Measurements from ENCODE around the gene OTP.
A peak's percentile ranks its signal among the peaks of the same experiment; 100 is the strongest.

The OTP gene

DNA sequence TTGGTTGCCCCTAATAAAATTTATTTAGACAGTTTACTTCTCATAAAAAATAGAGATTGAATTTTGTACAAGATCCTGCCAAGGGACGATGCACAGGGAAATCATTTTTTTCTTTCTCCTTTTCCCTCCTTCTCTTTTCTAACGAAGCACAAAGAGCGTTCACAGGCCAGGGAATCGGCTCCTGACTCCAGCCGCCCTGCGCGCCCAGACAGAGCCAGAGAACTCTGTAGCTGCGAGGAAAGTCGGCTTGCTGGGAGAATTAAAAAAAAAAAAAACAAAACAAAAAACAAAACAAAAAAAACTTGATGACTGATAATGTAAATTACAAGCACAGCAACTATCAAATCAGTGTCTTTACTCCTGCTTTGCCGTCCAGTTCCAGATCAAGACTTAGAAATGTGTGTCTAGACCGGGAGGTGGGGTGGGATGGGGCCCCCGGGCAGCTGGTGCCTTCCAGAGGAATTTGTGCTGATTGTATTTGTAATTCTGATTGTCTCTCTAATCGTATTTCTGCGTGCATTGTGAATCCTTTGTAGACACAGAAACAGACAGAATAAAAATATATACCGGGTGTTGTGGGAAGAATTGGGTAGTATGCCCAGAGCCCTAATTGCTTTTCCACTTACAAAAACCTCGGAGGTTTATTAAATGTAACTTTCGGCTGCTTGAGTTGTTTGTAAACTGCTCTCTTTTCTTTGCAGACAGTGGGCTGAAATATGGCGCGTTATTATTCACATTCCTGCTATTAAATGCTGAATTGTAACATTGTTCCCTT is 3.6 kb upstream of the OTP start:
- no peak overlapping the region for H4K8ac ChIP-seq (ENCODE audit: low read length)
- no peak overlapping the region for H3K14ac ChIP-seq (ENCODE audit: low read length in 2 of 2)
- H3K4me3 ChIP-seq (ENCODE audit: insufficient read depth in 1 of 2, low read depth in 1 of 2, low read length in 2 of 2), result no peak overlapping the region
- no peak overlapping the region for H3K18ac ChIP-seq (ENCODE audit: low read depth in 1 of 2, low read length in 2 of 2)
- peaks cover 26% of the 10 kb centered on the region for H3K4me1 ChIP-seq (ENCODE audit: control insufficient read depth, insufficient read depth, low read depth, low read length)
- no peak overlapping the region for H2AFZ ChIP-seq (ENCODE audit: low read depth, low read length)
- H3K9me3 ChIP-seq (ENCODE audit: control insufficient read depth, low read length), result no peaks in the 10 kb centered on the region
- H2AK5ac ChIP-seq (ENCODE audit: low read length, severe bottlenecking), result no peak overlapping the region
- H3K27me3 ChIP-seq (ENCODE audit: control insufficient read depth in 1 of 2, insufficient read depth in 1 of 2, low read length in 2 of 2), result peaks cover 91 to 97% of the 10 kb centered on the region in 2 experiments
- no peaks in the 10 kb centered on the region for H3K36me3 ChIP-seq (ENCODE audit: control insufficient read depth in 1 of 2, insufficient read depth in 2 of 2, low read depth in 1 of 2, low read length in 2 of 2)
- no peak overlapping the region for H2BK15ac ChIP-seq (ENCODE audit: low read depth, poor library complexity, severe bottlenecking)
- no peak overlapping the region for H3K23ac ChIP-seq (ENCODE audit: low read length in 2 of 2)
- H3K4me2 ChIP-seq (ENCODE audit: low read length, poor library complexity, severe bottlenecking), result no peak overlapping the region
- no peak overlapping the region for H3K4ac ChIP-seq (ENCODE audit: low read depth in 1 of 2, low read length in 2 of 2)
- H3K27ac ChIP-seq (ENCODE audit: low read length, poor library complexity, severe bottlenecking), result no peak overlapping the region
- H2BK120ac ChIP-seq (ENCODE audit: low read depth, low read length), result no peak overlapping the region
- DNase-seq, result no peak
- 2% methylated on average over 11 of the region's 19 CpGs for WGBS
- H2BK5ac ChIP-seq (ENCODE audit: low read depth, low read length, poor library complexity, severe bottlenecking), result no peak overlapping the region
- H4K91ac ChIP-seq (ENCODE audit: low read length), result no peak overlapping the region
- H2BK12ac ChIP-seq (ENCODE audit: low read length in 2 of 2), result no peak overlapping the region
- H3K9ac ChIP-seq (ENCODE audit: low read length), result no peak overlapping the region
- no peaks in the 10 kb centered on the region for H3K79me1 ChIP-seq (replicated peaks; ENCODE audit: low read length, poor library complexity, severe bottlenecking)

DNA sequence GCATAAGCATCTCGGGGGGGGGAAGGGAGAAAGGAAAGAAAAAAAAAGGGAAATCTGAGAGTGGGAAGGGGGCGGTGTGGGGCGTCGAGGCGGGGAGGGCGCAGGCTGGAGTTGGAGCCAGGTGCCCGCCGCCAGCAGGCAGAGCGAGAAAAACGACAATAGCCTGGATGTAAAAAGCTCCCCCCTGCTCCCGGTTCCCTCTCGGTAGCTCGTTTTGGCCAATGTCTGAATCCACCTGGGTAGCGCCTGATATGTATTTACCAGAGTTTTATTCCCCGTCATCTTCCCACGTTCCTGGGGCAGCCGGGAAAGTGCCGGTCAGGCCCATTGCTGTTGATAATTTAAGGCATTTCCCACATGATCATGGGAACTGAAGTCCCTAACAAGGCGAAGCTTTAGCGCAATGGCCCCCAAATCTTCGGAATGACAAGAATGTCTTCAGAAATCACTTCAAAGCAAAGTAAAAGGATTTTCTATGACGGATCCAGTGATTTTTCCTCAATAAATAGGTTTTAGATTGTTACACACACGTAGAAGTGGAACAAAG is 3.0 kb upstream of the OTP start:
- Histone ChIP-seq H3K79me1 (replicated peaks; ENCODE audit: low read length, poor library complexity, severe bottlenecking) (no peaks in the 10 kb centered on the region), H3K9ac (ENCODE audit: low read length) (no peak overlapping the region), H2AK5ac (ENCODE audit: low read length, severe bottlenecking) (no peak overlapping the region), H3K23ac (ENCODE audit: low read length in 2 of 2) (no peak overlapping the region), H2BK120ac (ENCODE audit: low read depth, low read length) (no peak overlapping the region), H3K36me3 (ENCODE audit: control insufficient read depth in 1 of 2, insufficient read depth in 2 of 2, low read depth in 1 of 2, low read length in 2 of 2) (no peaks in the 10 kb centered on the region), H4K8ac (ENCODE audit: low read length) (no peak overlapping the region), H3K4ac (ENCODE audit: low read depth in 1 of 2, low read length in 2 of 2) (no peak overlapping the region), H3K14ac (ENCODE audit: low read length in 2 of 2) (no peak overlapping the region), H2BK5ac (ENCODE audit: low read depth, low read length, poor library complexity, severe bottlenecking) (no peak overlapping the region), H3K4me2 (ENCODE audit: low read length, poor library complexity, severe bottlenecking) (no peak overlapping the region), H2BK15ac (ENCODE audit: low read depth, poor library complexity, severe bottlenecking) (no peak overlapping the region), H3K4me3 (ENCODE audit: insufficient read depth in 1 of 2, low read depth in 1 of 2, low read length in 2 of 2) (no peak overlapping the region), H3K9me3 (ENCODE audit: control insufficient read depth, low read length) (peaks cover 1% of the 10 kb centered on the region), H3K27ac (ENCODE audit: low read length, poor library complexity, severe bottlenecking) (no peak overlapping the region), H4K91ac (ENCODE audit: low read length) (no peak overlapping the region), H3K4me1 (ENCODE audit: control insufficient read depth, insufficient read depth, low read depth, low read length) (peaks cover 28% of the 10 kb centered on the region), H2AFZ (ENCODE audit: low read depth, low read length) (no peak overlapping the region), H3K27me3 (ENCODE audit: control insufficient read depth in 1 of 2, insufficient read depth in 1 of 2, low read length in 2 of 2) (peaks cover 91 to 97% of the 10 kb centered on the region in 2 experiments), H2BK12ac (ENCODE audit: low read length in 2 of 2) (no peak overlapping the region), H3K18ac (ENCODE audit: low read depth in 1 of 2, low read length in 2 of 2) (no peak overlapping the region)
- WGBS, result 3% methylated on average over 18 of the region's 23 CpGs
- DNase-seq, result no peak

DNA sequence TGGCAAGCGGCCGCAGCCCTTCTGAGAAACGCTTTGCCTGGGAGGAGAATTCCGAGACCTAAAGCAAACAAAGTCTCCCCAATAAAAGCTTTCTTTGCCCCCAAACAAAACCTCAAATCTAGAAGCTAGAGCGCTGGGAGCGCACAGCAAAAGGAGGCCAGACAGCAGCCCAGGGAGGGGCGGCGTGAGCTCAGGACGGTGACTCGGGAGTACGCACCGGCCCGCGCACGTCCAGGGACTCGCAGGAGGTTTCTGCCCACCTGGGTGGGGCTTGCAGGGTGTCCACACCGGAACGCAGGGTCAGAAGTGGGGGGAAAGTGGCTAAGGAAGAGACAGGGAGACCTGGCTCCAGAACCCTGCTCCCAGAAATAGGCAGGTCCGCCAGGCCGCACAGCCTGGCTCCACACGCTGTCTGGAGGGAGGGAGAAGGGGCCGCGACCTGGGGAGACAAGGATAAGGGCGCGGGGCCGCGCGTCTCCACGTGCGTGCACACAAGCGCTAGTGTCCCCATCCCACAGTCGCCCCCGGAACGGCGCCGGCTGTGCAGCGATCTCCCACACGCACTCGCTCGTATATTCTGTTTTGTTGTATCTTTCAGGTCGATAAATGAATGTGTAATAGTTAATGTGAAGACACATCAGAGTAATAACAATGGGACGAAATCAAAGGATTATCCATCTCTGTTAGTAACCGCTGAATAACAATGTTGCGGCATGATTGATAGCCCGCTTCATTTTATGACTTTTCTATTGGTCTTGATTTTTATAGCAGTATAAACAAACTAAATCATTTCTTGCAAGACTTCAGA is 2.3 kb upstream of the OTP start:
- Histone ChIP-seq H3K23ac (ENCODE audit: low read length in 2 of 2) (peak overlapping the region in 1 of 2 experiments; percentile 57), H3K14ac (ENCODE audit: low read length in 2 of 2) (no peak overlapping the region), H2BK12ac (ENCODE audit: low read length in 2 of 2) (no peak overlapping the region), H3K4me1 (ENCODE audit: control insufficient read depth, insufficient read depth, low read depth, low read length) (peaks cover 28% of the 10 kb centered on the region), H3K9me3 (ENCODE audit: control insufficient read depth, low read length) (peaks cover 7% of the 10 kb centered on the region), H3K27me3 (ENCODE audit: control insufficient read depth in 1 of 2, insufficient read depth in 1 of 2, low read length in 2 of 2) (peaks cover 91 to 97% of the 10 kb centered on the region in 2 experiments), H3K18ac (ENCODE audit: low read depth in 1 of 2, low read length in 2 of 2) (no peak overlapping the region), H3K4me2 (ENCODE audit: low read length, poor library complexity, severe bottlenecking) (peak overlapping the region; percentile 20), H3K36me3 (ENCODE audit: control insufficient read depth in 1 of 2, insufficient read depth in 2 of 2, low read depth in 1 of 2, low read length in 2 of 2) (no peaks in the 10 kb centered on the region), H4K8ac (ENCODE audit: low read length) (no peak overlapping the region), H3K9ac (ENCODE audit: low read length) (no peak overlapping the region), H2BK5ac (ENCODE audit: low read depth, low read length, poor library complexity, severe bottlenecking) (no peak overlapping the region), H2AFZ (ENCODE audit: low read depth, low read length) (no peak overlapping the region), H3K4me3 (ENCODE audit: insufficient read depth in 1 of 2, low read depth in 1 of 2, low read length in 2 of 2) (no peak overlapping the region), H4K91ac (ENCODE audit: low read length) (no peak overlapping the region), H2AK5ac (ENCODE audit: low read length, severe bottlenecking) (no peak overlapping the region), H2BK120ac (ENCODE audit: low read depth, low read length) (no peak overlapping the region), H3K27ac (ENCODE audit: low read length, poor library complexity, severe bottlenecking) (no peak overlapping the region), H2BK15ac (ENCODE audit: low read depth, poor library complexity, severe bottlenecking) (no peak overlapping the region), H3K4ac (ENCODE audit: low read depth in 1 of 2, low read length in 2 of 2) (no peak overlapping the region), H3K79me1 (replicated peaks; ENCODE audit: low read length, poor library complexity, severe bottlenecking) (no peaks in the 10 kb centered on the region)
- 2% methylated on average over 42 of the region's 45 CpGs for WGBS
- DNase-seq, result no peak
